Endodermal cell (in vitro differentiated cells): Measurements from ENCODE around the gene TARS2. TPM values are rescaled to one million over a fixed set of nuclear protein-coding genes. Genes with fewer than 3 reads are reported as not detected.

Experiments
- DNase-seq: peaks from one replicate; pipeline ENCODE4 v3.0.0-alpha.2; 2017
- H3K27ac ChIP-seq: 2 replicates; pipeline ENCODE4 v1.5.1; 2013; ENCODE audit warnings: mild to moderate bottlenecking, low read depth, low read length, moderate library complexity
- H3K27me3 ChIP-seq: 2 replicates; pipeline ENCODE4 v1.6.1; 2013; ENCODE audit warnings: mild to moderate bottlenecking, low read length, moderate library complexity; ENCODE audit not compliant: insufficient read depth, control insufficient read depth, poor library complexity, severe bottlenecking
- H3K36me3 ChIP-seq: 2 replicates; pipeline ENCODE4 v1.7.0; 2013; ENCODE audit warnings: mild to moderate bottlenecking, low read length, moderate library complexity; ENCODE audit not compliant: control insufficient read depth, insufficient read depth
- H3K4me1 ChIP-seq: one replicate; pipeline ENCODE4 v1.7.0; 2013; ENCODE audit warnings: low read length; ENCODE audit not compliant: control insufficient read depth, insufficient read depth
- H3K4me3 ChIP-seq: 2 replicates; pipeline ENCODE4 v1.5.1; 2013; ENCODE audit warnings: mild to moderate bottlenecking, low read length, moderate library complexity
- H3K9ac ChIP-seq: 2 replicates; pipeline ENCODE4 v1.6.1; 2013; ENCODE audit warnings: mild to moderate bottlenecking, low read length, moderate library complexity; ENCODE audit not compliant: poor library complexity, severe bottlenecking; ENCODE audit errors: extremely low read depth
- H3K9me3 ChIP-seq: 2 replicates; pipeline ENCODE4 v1.6.1; 2013; ENCODE audit warnings: mild to moderate bottlenecking, low read length, moderate library complexity; ENCODE audit not compliant: control insufficient read depth
- H3K27ac Mint-ChIP-seq: 2 replicates; pipeline ENCODE4 v1.8.0; 2020; ENCODE audit warnings: mixed read lengths
- H3K27me3 Mint-ChIP-seq: 2 replicates; pipeline ENCODE4 v1.8.0; 2021; ENCODE audit warnings: mild to moderate bottlenecking, mixed read lengths; ENCODE audit not compliant: insufficient read depth
- H3K36me3 Mint-ChIP-seq: 2 replicates; pipeline ENCODE4 v1.8.0; 2020; ENCODE audit warnings: low read depth, mixed read lengths
- H3K4me1 Mint-ChIP-seq: 2 replicates; pipeline ENCODE4 v1.8.0; 2020; ENCODE audit warnings: mixed read lengths
- H3K4me3 Mint-ChIP-seq: 2 replicates; pipeline ENCODE4 v1.8.0; 2020; ENCODE audit warnings: mild to moderate bottlenecking, moderate library complexity, mixed read lengths
- H3K9me3 Mint-ChIP-seq: 2 replicates; pipeline ENCODE4 v1.8.0; 2020; ENCODE audit warnings: mild to moderate bottlenecking, mixed read lengths
- CTCF ChIP-seq: fragments of 200-600 bp; sonication (generic); conservative IDR thresholded peaks from 2 replicates; pipeline ENCODE4 v1.5.0; 2021; ENCODE audit warnings: antibody characterized with exemption, mild to moderate bottlenecking
- WGBS, 2 experiments: methylation state at CpG; one replicate each; pipeline versions ENCODE4 v1.1.5 to v1.1.7; 2013; ENCODE audit warnings: missing lambda C conversion rate in 2 of 2, mixed read lengths in 1 of 2; ENCODE audit not compliant: insufficient coverage in 1 of 2, insufficient read length in 1 of 2; 5-methylcytosine and 5-hydroxymethylcytosine counted together
- long read RNA-seq, 4 experiments: library from polyadenylated mRNA in 2 of 4; library from RNA in 1 of 4; library from capped mRNA in 1 of 4; stranded (forward) in 3 of 4; unstranded in 1 of 4; transcript quantifications; one replicate each; pipeline ENCODE4 v2.0.0, GENCODE V29; 2020 to 2021; ENCODE audit warnings: inconsistent platforms in 1 of 4
- polyA plus RNA-seq, 2 experiments: library from polyadenylated mRNA; stranded (reverse); fragments of 50-300 nt; gene quantifications; one replicate each; pipeline ENCODE4 v1.2.3, GENCODE V29; 2013
- total RNA-seq, 2 donors: library from RNA; stranded (reverse); fragmentation: NEBNext Ultra II Directional in 1 of 2; extraction: Animal tissue kit (Norgen Biotek cat#: 25700) in 1 of 2; gene quantifications; 2 replicates in 1 of 2; 3 replicates in 1 of 2; pipeline ENCODE4 v1.2.1, GENCODE V29; 2021

Gene TARS2
- 10 to 100 TPM; 32.9 to 39.4 TPM for total RNA-seq
- 30.9 TPM for polyA plus RNA-seq (2013, experiment 1 of 2)
- 25.5 TPM for polyA plus RNA-seq (2013, experiment 2 of 2)
- long read RNA-seq, experiment 1, partial matches to known transcripts = 5 of 11 reads
- long read RNA-seq, experiment 1, other reads (novel, unspliced or antisense) = 4 of 11 reads
- long read RNA-seq, experiment 2, transcript TARS2-204 (18 exons, 2,729 nt) = major isoform, 51 of 86 reads
- long read RNA-seq, experiment 2, transcript TARS2-214 (16 exons, 2,162 nt) = minor isoform, 12 of 86 reads
- long read RNA-seq, experiment 2, partial matches to known transcripts = 4 of 86 reads
- long read RNA-seq, experiment 2, other reads (novel, unspliced or antisense) = 19 of 86 reads
- long read RNA-seq, experiment 3, transcript TARS2-204 (18 exons, 2,729 nt) = major isoform, 118 of 192 reads
- long read RNA-seq, experiment 3, transcript TARS2-214 (16 exons, 2,162 nt) = minor isoform, 29 of 192 reads
- long read RNA-seq, experiment 3, partial matches to known transcripts = 5 of 192 reads
- long read RNA-seq, experiment 3, other reads (novel, unspliced or antisense) = 40 of 192 reads
- long read RNA-seq, experiment 4, transcript TARS2-204 (18 exons, 2,729 nt) = major isoform, 5 of 17 reads
- long read RNA-seq, experiment 4, partial matches to known transcripts = 4 of 17 reads
- long read RNA-seq, experiment 4, other reads (novel, unspliced or antisense) = 7 of 17 reads

- H3K27me3 Mint-ChIP-seq = no peaks in the 10 kb centered on the region
- H3K9me3 ChIP-seq = no peaks in the 10 kb centered on the region
- no peak within 1 kb of the TSS for H3K27ac ChIP-seq
- DNase-seq = peak; percentile 99
- peak within 1 kb of the TSS; percentile 97 for H3K4me3 Mint-ChIP-seq
- peaks cover 7% of the 10 kb centered on the region for H3K4me1 Mint-ChIP-seq
- peaks cover 26% of the 10 kb centered on the region for H3K36me3 ChIP-seq
- no peaks in the 10 kb centered on the region for H3K27me3 ChIP-seq
- WGBS, 2 experiments = 1 to 2% methylated on average over 18 to 30 of the region's 30 CpGs
- peak within 1 kb of the TSS; percentile 95 for H3K4me3 ChIP-seq
- H3K9ac ChIP-seq = peak within 1 kb of the TSS; percentile 66
- peaks cover 24% of the 10 kb centered on the region for H3K36me3 Mint-ChIP-seq
- no peaks in the 10 kb centered on the region for H3K9me3 Mint-ChIP-seq
- peak within 1 kb of the TSS; percentile 92 for H3K27ac Mint-ChIP-seq
- TF ChIP-seq CTCF = peak; percentile 36
- H3K4me1 ChIP-seq = no peaks in the 10 kb centered on the region
Observed at GRCh38 chr1:150486966-150487762, at the start of gene TARS2. Gene TARS2, plus strand, starts transcription at chr1:150487419. Its CDS starts 32 bp downstream, at chr1:150487451.

GRCh38 chr1:150441121-150441520, 46.1 kb upstream of the TARS2 start:
- no peaks in the 10 kb centered on the region for H3K9me3 Mint-ChIP-seq
- H3K27me3 Mint-ChIP-seq = no peaks in the 10 kb centered on the region
- Histone ChIP-seq H3K9ac (no peak overlapping the region), H3K9me3 (no peaks in the 10 kb centered on the region), H3K4me3 (no peak overlapping the region), H3K27ac (no peak overlapping the region), H3K36me3 (peaks cover 54% of the 10 kb centered on the region), H3K27me3 (no peaks in the 10 kb centered on the region), H3K4me1 (no peaks in the 10 kb centered on the region)
- 90 to 91% methylated on average over 2 of the region's 2 CpGs for WGBS, 2 experiments
- H3K4me3 Mint-ChIP-seq = no peak overlapping the region
- TF ChIP-seq CTCF = no peak
- no peak overlapping the region for H3K27ac Mint-ChIP-seq
- H3K4me1 Mint-ChIP-seq = no peaks in the 10 kb centered on the region
- DNase-seq = no peak
- H3K36me3 Mint-ChIP-seq = peaks cover 48% of the 10 kb centered on the region

GRCh38 chr1:150444232-150444631, 43.0 kb upstream of the TARS2 start:
- DNase-seq = no peak
- no peak overlapping the region for H3K4me3 ChIP-seq
- H3K27me3 ChIP-seq = no peaks in the 10 kb centered on the region
- H3K4me3 Mint-ChIP-seq = no peak overlapping the region
- H3K9me3 ChIP-seq = no peaks in the 10 kb centered on the region
- TF ChIP-seq CTCF = no peak
- H3K27me3 Mint-ChIP-seq = no peaks in the 10 kb centered on the region
- H3K36me3 ChIP-seq = peaks cover 79% of the 10 kb centered on the region
- no peak overlapping the region for H3K27ac Mint-ChIP-seq
- peaks cover 68% of the 10 kb centered on the region for H3K36me3 Mint-ChIP-seq
- H3K27ac ChIP-seq = no peak overlapping the region
- 88 to 100% methylated on average over 1 of the region's 1 CpG for WGBS, 2 experiments
- H3K4me1 ChIP-seq = no peaks in the 10 kb centered on the region
- no peak overlapping the region for H3K9ac ChIP-seq
- H3K9me3 Mint-ChIP-seq = no peaks in the 10 kb centered on the region
- no peaks in the 10 kb centered on the region for H3K4me1 Mint-ChIP-seq
